Parietal lobe (tissue), 2 donors: Measurements from ENCODE around the gene CRYBG1. TPM values are rescaled to one million over a fixed set of nuclear protein-coding genes. Genes with fewer than 3 reads are reported as not detected.

Experiments
- small RNA-seq: library from RNA; depleted of rRNA; stranded (forward); fragments of <200 nt; gene quantifications from one replicate; pipeline ENCODE3, GENCODE V24; 2014; ENCODE audit warnings: low replicate concordance
- total RNA-seq: library from RNA; depleted of rRNA; stranded (reverse); fragments of >200 nt; gene quantifications from one replicate; pipeline ENCODE4 v1.2.3, GENCODE V29; 2014

Gene CRYBG1
- total RNA-seq: 0.31 TPM

DNA sequence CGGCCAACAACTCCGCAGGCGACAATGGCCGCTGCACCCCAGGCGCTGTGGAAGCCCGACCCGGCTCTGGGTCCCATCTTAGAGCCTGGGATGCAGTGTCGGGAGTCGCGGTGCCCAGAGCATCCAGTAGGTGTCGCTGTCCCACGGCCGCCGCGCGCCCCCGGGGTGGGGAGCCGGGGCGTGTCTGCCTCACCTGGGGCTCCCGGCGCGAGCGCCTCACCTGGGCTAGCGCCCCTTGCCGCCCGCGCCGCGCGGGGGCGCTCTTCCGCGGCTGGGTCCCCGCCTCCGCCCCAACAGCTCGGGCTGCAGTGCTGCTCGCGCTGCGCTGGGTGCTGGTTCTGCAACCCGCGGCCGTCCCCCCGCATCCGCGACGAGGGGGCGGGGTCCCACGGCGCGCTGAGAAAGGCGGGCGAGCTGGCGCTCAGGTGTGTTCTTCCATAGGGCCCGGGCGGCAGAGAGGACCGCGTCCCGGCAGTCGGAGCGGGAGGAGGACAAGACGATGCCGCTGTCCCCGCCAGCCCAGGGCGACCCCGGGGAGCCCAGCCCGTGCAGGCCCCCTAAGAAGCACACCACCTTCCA lies at the start of gene CRYBG1:
TSS of gene CRYBG1 (plus strand) at position 308 of the 579 bp plus-strand sequence. CDS start at position 500, 192 bp downstream.

GRCh38 chr6:106325336-106326178 lies 35.0 kb upstream of the CRYBG1 start, which contains the start of gene ATG5:
Gene ATG5, minus strand, starts transcription at chr6:106325760. Its CDS starts 9,552 bp downstream, at chr6:106316208.

Small RNA genes lying within 50 kb of the gene (small RNA-seq; reads per million reads assigned to genes)
- gene RF00019: not detected
- not detected for gene RNA5SP211
- gene RNU6-527P: not detected

Other genes starting within 250 kb of the CRYBG1 start
- gene ATG5, start 35.0 kb upstream of the CRYBG1 start, total RNA-seq: 65.1 TPM